DMS 273 treated with DMSO at 0.1 percent for 48 hours (cell line): ENCODE results near the gene CTRB1.
"Not testable (repeated sequence)": the region's sequence is repeated elsewhere in the genome, so short reads cannot be mapped to it uniquely, and the experiment has no call there.

ENCODE experiments used
- DNase-seq: peaks from one replicate; lab custom pipeline; 2025; lab: John Stamatoyannopoulos, UW

The CTRB1 gene

GRCh38 chr16:75256696-75257343 is 38.0 kb downstream of the CTRB1 start:
- DNase-seq: peak; percentile 56

- peak; percentile 32 for DNase-seq
Measured at GRCh38 chr16:75257886-75258806, 39.4 kb downstream of the CTRB1 start.

- DNase-seq: no peak
Measured at GRCh38 chr16:75258807-75259141, 40.0 kb downstream of the CTRB1 start.

GRCh38 chr16:75260851-75261589 is 42.2 kb downstream of the CTRB1 start:
- DNase-seq: no peak

- DNase-seq: no peak
Measured at GRCh38 chr16:75261590-75262078, 42.8 kb downstream of the CTRB1 start.

- no peak for DNase-seq
Measured at GRCh38 chr16:75262104-75262799, 43.5 kb downstream of the CTRB1 start.

- no peak for DNase-seq
Measured at GRCh38 chr16:75262800-75263127, 44.0 kb downstream of the CTRB1 start.

GRCh38 chr16:75263291-75263962 is 44.6 kb downstream of the CTRB1 start:
- no peak for DNase-seq

- DNase-seq: peak; percentile 62
Measured at GRCh38 chr16:75263963-75264445, 45.2 kb downstream of the CTRB1 start.

- DNase-seq: peak; percentile 52
Measured at GRCh38 chr16:75264457-75264998, 45.7 kb downstream of the CTRB1 start.

- DNase-seq: no peak
Measured at GRCh38 chr16:75264999-75265910, 46.5 kb downstream of the CTRB1 start.

GRCh38 chr16:75265911-75266701 is 47.3 kb downstream of the CTRB1 start:
- DNase-seq: no peak

- DNase-seq: peak; percentile 28
Measured at GRCh38 chr16:75266738-75267630, 48.2 kb downstream of the CTRB1 start.

- DNase-seq: peak; percentile 90
Measured at GRCh38 chr16:75267631-75268264, 49.0 kb downstream of the CTRB1 start.

- DNase-seq: not testable (repeated sequence)
Measured at GRCh38 chr16:75269358-75269757, 50.6 kb downstream of the CTRB1 start.

- DNase-seq: no peak
Measured at GRCh38 chr16:75271441-75272096, 52.8 kb downstream of the CTRB1 start.

GRCh38 chr16:75272097-75272551 is 53.3 kb downstream of the CTRB1 start:
- no peak for DNase-seq
